Measurements from ENCODE around the gene RNF187.

DNA sequence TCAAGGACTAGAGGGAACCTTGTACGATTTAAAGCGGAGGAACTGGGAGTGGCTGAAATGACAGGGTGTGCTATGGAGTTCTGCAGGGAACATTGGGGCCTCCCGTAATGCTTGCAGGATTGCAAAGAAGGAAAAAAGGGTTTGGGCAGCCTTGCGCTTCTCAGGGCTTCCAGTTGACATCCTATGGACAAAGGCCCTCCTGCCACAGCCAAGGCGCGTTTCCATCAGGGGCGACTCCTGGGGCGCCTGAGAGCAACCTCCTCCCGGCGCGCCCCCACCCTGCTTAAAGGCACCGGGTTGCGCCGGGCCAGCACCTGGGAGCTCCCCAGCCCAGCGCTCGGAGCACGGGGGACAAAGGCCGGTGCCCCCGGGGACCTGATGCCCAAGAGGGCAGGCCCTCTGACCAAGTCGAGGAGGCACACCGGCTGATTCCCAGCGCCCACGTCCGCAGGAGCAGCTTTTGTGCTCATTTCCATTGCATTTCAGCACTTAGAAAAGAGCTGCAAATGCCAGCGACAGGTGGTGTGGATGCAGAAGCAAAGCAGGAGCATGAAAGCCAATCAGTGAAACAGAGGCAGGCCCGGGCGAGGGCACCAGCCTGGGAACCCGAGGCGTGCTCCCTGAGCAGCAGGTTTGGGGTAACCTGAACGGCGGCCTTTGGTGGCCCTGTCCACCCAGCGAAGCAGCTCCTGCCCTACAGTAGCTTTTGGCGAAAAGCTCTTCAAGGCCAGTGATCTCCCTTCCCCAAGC, 17.6 kb upstream of the RNF187 start:
- TF ChIP-seq EZH2phosphoT487 (IDR thresholded peaks at IDR 0.05; ENCODE audit: borderline replicate concordance, low read length) (no peak), EZH2 (IDR thresholded peaks at IDR 0.05; ENCODE audit: low read length, unreplicated experiment) (no peak)

Data from PC-3 (cell line).